Neural cell (in vitro differentiated cells): ENCODE data around the gene KANSL1L. TPM values are rescaled to one million over a fixed set of nuclear protein-coding genes. Genes with fewer than 3 reads are reported as not detected.

Experiments
- H2AFZ ChIP-seq: fragments of 200-600, 300-800 bp; sonication (generic), shearing (Covaris generic); 2 replicates; pipeline ENCODE4 v1.6.0; 2014; ENCODE audit warnings: low read depth, mild to moderate bottlenecking, antibody characterized with exemption, low read length, moderate library complexity
- H3F3A ChIP-seq: fragments of 200-600 bp; shearing (Covaris generic); 2 replicates; pipeline ENCODE4 v1.6.1; 2016; ENCODE audit warnings: mild to moderate bottlenecking, moderate library complexity, mixed read lengths, antibody characterized with exemption, low read length; ENCODE audit not compliant: insufficient read depth, poor library complexity, severe bottlenecking
- H3K27ac ChIP-seq: fragments of 200-600, 300-800 bp; sonication (generic), shearing (Covaris generic); 2 replicates; pipeline ENCODE4 v1.5.1; 2014; ENCODE audit warnings: mild to moderate bottlenecking, low read length, moderate library complexity
- H3K27me3 ChIP-seq: fragments of 300-800, 200-600 bp; sonication (generic), shearing (Covaris generic); 2 replicates; pipeline ENCODE4 v1.6.0; 2014; ENCODE audit warnings: mild to moderate bottlenecking, low read depth, low read length, moderate library complexity; ENCODE audit not compliant: insufficient read depth
- H3K36me3 ChIP-seq: fragments of 300-800, 200-600 bp; sonication (generic), shearing (Covaris generic); 2 replicates; pipeline ENCODE4 v1.5.1; 2014; ENCODE audit warnings: mild to moderate bottlenecking, antibody characterized with exemption, low read length, moderate library complexity; ENCODE audit not compliant: insufficient read depth
- H3K4me2 ChIP-seq: fragments of 300-800, 200-600 bp; sonication (generic), shearing (Covaris generic); 2 replicates; pipeline ENCODE4 v1.6.0; 2014; ENCODE audit warnings: mild to moderate bottlenecking, low read length
- H3K4me3 ChIP-seq: fragments of 300-800, 200-600 bp; sonication (generic), shearing (Covaris generic); 2 replicates; pipeline ENCODE4 v1.5.1; 2014; ENCODE audit warnings: mild to moderate bottlenecking, low read length, moderate library complexity
- H3K79me2 ChIP-seq: fragments of 200-600 bp; shearing (Covaris generic); replicated peaks from 2 replicates; pipeline ENCODE4 v1.6.0; 2014; ENCODE audit warnings: mild to moderate bottlenecking, low read length, moderate library complexity; ENCODE audit not compliant: insufficient read depth
- H3K9ac ChIP-seq: fragments of 300-800, 200-600 bp; sonication (generic), shearing (Covaris generic); 2 replicates; pipeline ENCODE4 v1.6.1; 2016; ENCODE audit warnings: mild to moderate bottlenecking, low read length, mixed read lengths
- H3K9me2 ChIP-seq: fragments of 200-600 bp; shearing (Covaris generic); 2 replicates; pipeline ENCODE4 v1.6.1; 2016; ENCODE audit warnings: mild to moderate bottlenecking, low read length, mixed read lengths; ENCODE audit not compliant: insufficient read depth
- H3K9me3 ChIP-seq: fragments of 200-600, 300-800 bp; sonication (generic), shearing (Covaris generic); 2 replicates; pipeline ENCODE4 v1.6.1; 2016; ENCODE audit warnings: mild to moderate bottlenecking, mixed run types, low read length, moderate library complexity, mixed read lengths
- H4K20me1 ChIP-seq: fragments of 200-600 bp; shearing (Covaris generic); 2 replicates; pipeline ENCODE4 v1.6.1; 2016; ENCODE audit warnings: mild to moderate bottlenecking, mixed run types; ENCODE audit not compliant: insufficient read depth
- EP300 ChIP-seq: fragments of 450-650 bp; conservative IDR thresholded peaks from 2 replicates; pipeline ENCODE4 v1.6.1; 2014; ENCODE audit warnings: antibody characterized with exemption, mild to moderate bottlenecking, moderate library complexity; ENCODE audit not compliant: poor library complexity, severe bottlenecking
- EZH2 ChIP-seq: fragments of 200-600, 300-800 bp; shearing (Covaris generic), sonication (generic); IDR thresholded peaks from 2 replicates; pipeline ENCODE4 v1.6.1; 2014; ENCODE audit warnings: antibody characterized with exemption, low read length, borderline replicate concordance, mild to moderate bottlenecking; ENCODE audit not compliant: insufficient read depth, poor library complexity, severe bottlenecking
- MXI1 ChIP-seq: fragments of 450-650 bp; conservative IDR thresholded peaks from 2 replicates; pipeline ENCODE4 v1.6.1; 2014; ENCODE audit warnings: antibody characterized with exemption, mild to moderate bottlenecking; ENCODE audit not compliant: poor library complexity, severe bottlenecking
- POLR2AphosphoS5 ChIP-seq: IDR thresholded peaks from 2 replicates; pipeline ENCODE4 v1.6.1; 2012
- RAD21 ChIP-seq: fragments of 450-650 bp; conservative IDR thresholded peaks from 2 replicates; pipeline ENCODE4 v1.6.1; 2014; ENCODE audit warnings: antibody characterized with exemption, mild to moderate bottlenecking, moderate library complexity
- SMC3 ChIP-seq: fragments of 450-650 bp; conservative IDR thresholded peaks from 2 replicates; pipeline ENCODE4 v1.6.1; 2014; ENCODE audit warnings: antibody characterized with exemption, mild to moderate bottlenecking, moderate library complexity; ENCODE audit not compliant: poor library complexity
- TAF1 ChIP-seq: IDR thresholded peaks from 2 replicates; pipeline ENCODE4 v1.6.1; 2012; ENCODE audit warnings: low read depth
- polyA plus RNA-seq: library from polyadenylated mRNA; depleted of rRNA; stranded (reverse); fragments of >200 nt; gene quantifications from 2 replicates; pipeline ENCODE4 v1.2.3, GENCODE V29; 2014
- TF ChIP-seq, protein P1 (sequence below): fragments of 450-650 bp; IDR thresholded peaks from 2 replicates; pipeline ENCODE4 v1.5.1; 2014; ENCODE audit warnings: antibody characterized with exemption, mild to moderate bottlenecking, moderate library complexity; ENCODE audit not compliant: poor library complexity, severe bottlenecking
- TF ChIP-seq, protein P2 (sequence below): IDR thresholded peaks from 2 replicates; pipeline ENCODE4 v1.6.1; 2012; ENCODE audit warnings: borderline replicate concordance

Gene KANSL1L
- polyA plus RNA-seq, 1 donor from 2014 or later, result 27.6 TPM

DNA sequence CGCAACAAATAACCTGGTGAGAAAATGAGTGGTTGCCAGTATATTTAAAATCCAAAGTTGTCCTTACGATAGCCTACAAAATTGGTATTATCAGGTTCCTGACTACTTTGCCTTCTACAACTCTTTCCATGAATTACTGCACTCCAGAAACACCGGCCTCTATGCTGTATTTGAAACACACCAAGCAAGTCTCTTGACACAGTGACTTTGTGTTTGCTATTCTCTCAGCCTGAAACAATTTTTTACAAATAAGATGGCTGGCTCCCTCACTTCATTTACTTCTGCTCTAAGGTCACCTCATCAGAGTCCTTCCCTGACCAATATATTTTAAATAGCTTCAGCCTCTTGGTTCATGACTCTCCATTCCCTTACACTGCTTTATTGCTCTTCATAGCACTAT is 12.2 kb downstream of the KANSL1L start:
- Histone ChIP-seq H3K36me3 (no peaks in the 10 kb centered on the region), H3K4me2 (no peak overlapping the region), H2AFZ (no peak overlapping the region), H3K27ac (no peak overlapping the region), H3K79me2 (peaks cover 6% of the 10 kb centered on the region), H3F3A (no peaks in the 10 kb centered on the region), H3K9ac (no peak overlapping the region), H4K20me1 (no peaks in the 10 kb centered on the region), H3K9me3 (no peaks in the 10 kb centered on the region), H3K4me3 (no peak overlapping the region), H3K9me2 (no peaks in the 10 kb centered on the region), H3K27me3 (no peaks in the 10 kb centered on the region)
- no peak for TF ChIP-seq SMC3

DNA sequence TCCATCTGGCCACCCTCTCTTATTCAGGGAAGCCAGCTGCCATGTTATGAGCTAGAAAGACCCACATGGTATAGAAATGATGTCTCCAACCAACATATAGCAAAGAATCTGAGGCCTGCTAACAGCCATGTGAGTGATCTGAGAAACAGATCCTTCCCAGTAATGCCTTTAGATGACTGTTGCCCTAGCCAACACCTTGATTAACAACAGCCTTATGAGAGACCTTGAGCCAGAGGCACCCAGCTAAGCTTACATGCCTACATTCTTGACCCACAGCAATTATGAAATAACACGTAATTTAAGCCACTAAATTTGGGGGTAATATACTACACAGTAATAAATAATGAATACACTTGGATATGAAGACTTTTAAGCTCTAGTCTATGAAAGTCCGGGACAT is 13.0 kb downstream of the KANSL1L start:
- Histone ChIP-seq H3K27ac (no peak overlapping the region), H3K36me3 (no peaks in the 10 kb centered on the region), H2AFZ (no peak overlapping the region), H3K27me3 (no peaks in the 10 kb centered on the region), H3K9ac (no peak overlapping the region), H3K9me3 (no peaks in the 10 kb centered on the region), H3K4me2 (no peak overlapping the region), H3K9me2 (no peaks in the 10 kb centered on the region), H3K79me2 (peaks cover 5% of the 10 kb centered on the region), H4K20me1 (no peaks in the 10 kb centered on the region), H3F3A (no peaks in the 10 kb centered on the region), H3K4me3 (no peak overlapping the region)
- TF ChIP-seq TAF1, result no peak
- TF ChIP-seq EZH2, result no peak
- TF ChIP-seq, protein P1, sequence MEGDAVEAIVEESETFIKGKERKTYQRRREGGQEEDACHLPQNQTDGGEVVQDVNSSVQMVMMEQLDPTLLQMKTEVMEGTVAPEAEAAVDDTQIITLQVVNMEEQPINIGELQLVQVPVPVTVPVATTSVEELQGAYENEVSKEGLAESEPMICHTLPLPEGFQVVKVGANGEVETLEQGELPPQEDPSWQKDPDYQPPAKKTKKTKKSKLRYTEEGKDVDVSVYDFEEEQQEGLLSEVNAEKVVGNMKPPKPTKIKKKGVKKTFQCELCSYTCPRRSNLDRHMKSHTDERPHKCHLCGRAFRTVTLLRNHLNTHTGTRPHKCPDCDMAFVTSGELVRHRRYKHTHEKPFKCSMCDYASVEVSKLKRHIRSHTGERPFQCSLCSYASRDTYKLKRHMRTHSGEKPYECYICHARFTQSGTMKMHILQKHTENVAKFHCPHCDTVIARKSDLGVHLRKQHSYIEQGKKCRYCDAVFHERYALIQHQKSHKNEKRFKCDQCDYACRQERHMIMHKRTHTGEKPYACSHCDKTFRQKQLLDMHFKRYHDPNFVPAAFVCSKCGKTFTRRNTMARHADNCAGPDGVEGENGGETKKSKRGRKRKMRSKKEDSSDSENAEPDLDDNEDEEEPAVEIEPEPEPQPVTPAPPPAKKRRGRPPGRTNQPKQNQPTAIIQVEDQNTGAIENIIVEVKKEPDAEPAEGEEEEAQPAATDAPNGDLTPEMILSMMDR, result no peak
- no peak for TF ChIP-seq EP300
- TF ChIP-seq RAD21, result no peak
- no peak for TF ChIP-seq MXI1
- TF ChIP-seq POLR2AphosphoS5, result no peak
- TF ChIP-seq SMC3, result no peak
- TF ChIP-seq, protein P2, sequence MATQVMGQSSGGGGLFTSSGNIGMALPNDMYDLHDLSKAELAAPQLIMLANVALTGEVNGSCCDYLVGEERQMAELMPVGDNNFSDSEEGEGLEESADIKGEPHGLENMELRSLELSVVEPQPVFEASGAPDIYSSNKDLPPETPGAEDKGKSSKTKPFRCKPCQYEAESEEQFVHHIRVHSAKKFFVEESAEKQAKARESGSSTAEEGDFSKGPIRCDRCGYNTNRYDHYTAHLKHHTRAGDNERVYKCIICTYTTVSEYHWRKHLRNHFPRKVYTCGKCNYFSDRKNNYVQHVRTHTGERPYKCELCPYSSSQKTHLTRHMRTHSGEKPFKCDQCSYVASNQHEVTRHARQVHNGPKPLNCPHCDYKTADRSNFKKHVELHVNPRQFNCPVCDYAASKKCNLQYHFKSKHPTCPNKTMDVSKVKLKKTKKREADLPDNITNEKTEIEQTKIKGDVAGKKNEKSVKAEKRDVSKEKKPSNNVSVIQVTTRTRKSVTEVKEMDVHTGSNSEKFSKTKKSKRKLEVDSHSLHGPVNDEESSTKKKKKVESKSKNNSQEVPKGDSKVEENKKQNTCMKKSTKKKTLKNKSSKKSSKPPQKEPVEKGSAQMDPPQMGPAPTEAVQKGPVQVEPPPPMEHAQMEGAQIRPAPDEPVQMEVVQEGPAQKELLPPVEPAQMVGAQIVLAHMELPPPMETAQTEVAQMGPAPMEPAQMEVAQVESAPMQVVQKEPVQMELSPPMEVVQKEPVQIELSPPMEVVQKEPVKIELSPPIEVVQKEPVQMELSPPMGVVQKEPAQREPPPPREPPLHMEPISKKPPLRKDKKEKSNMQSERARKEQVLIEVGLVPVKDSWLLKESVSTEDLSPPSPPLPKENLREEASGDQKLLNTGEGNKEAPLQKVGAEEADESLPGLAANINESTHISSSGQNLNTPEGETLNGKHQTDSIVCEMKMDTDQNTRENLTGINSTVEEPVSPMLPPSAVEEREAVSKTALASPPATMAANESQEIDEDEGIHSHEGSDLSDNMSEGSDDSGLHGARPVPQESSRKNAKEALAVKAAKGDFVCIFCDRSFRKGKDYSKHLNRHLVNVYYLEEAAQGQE, result no peak

DNA sequence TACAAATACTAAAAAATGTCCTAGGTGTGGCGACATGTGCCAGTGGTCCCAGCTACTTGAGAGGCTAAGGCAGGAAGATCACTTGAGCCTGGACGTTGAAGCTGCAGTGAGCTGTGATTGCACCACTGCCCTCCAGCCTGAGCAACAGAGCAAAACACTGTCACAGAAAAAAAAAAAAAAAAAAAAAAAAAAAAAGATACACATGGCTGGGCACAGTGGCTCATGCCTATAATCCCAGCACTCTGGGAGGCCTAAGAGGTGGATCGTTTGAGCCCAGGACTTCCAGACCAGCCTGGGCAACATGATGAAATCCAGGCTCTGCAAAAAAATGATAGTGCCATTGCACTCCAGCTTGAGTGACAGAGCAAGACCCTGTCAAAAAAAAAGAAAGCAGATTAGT is 13.7 kb downstream of the KANSL1L start:
- H3K9ac ChIP-seq, result no peak overlapping the region
- H4K20me1 ChIP-seq, result no peaks in the 10 kb centered on the region
- H3K9me2 ChIP-seq, result no peaks in the 10 kb centered on the region
- no peaks in the 10 kb centered on the region for H3K36me3 ChIP-seq
- H3F3A ChIP-seq, result no peaks in the 10 kb centered on the region
- no peak overlapping the region for H3K4me2 ChIP-seq
- TF ChIP-seq MXI1 (no peak), EP300 (no peak), SMC3 (no peak), TAF1 (no peak), RAD21 (no peak), EZH2 (no peak), POLR2AphosphoS5 (no peak)
- TF ChIP-seq, protein P2, result no peak
- TF ChIP-seq, protein P1, result no peak
- no peaks in the 10 kb centered on the region for H3K27me3 ChIP-seq
- H3K9me3 ChIP-seq, result no peaks in the 10 kb centered on the region
- no peak overlapping the region for H3K27ac ChIP-seq
- H3K4me3 ChIP-seq, result no peak overlapping the region
- H2AFZ ChIP-seq, result no peak overlapping the region
- peaks cover 4% of the 10 kb centered on the region for H3K79me2 ChIP-seq
